Esophagus mucosa (tissue), 1 donor: Measurements from ENCODE around the gene ZFYVE28. TPM values are rescaled to one million over a fixed set of nuclear protein-coding genes. Genes with fewer than 3 reads are reported as not detected.
"Not testable (repeated sequence)": the region's sequence is repeated elsewhere in the genome, so short reads cannot be mapped to it uniquely, and the experiment has no call there.

ENCODE experiments used
- ATAC-seq: fragments of 200-7000 bp; cut with Tn5 transposase; one replicate; pipeline ENCODE4 v1.9.1; 2020
- total RNA-seq: library from RNA; stranded (reverse); gene quantifications from one replicate; pipeline ENCODE4 v1.2.4, GENCODE V29; 2023
- donor health status: DM: yes; HTN: yes; CAD: no.

ZFYVE28 gene
- 5.3 TPM for total RNA-seq

DNA sequence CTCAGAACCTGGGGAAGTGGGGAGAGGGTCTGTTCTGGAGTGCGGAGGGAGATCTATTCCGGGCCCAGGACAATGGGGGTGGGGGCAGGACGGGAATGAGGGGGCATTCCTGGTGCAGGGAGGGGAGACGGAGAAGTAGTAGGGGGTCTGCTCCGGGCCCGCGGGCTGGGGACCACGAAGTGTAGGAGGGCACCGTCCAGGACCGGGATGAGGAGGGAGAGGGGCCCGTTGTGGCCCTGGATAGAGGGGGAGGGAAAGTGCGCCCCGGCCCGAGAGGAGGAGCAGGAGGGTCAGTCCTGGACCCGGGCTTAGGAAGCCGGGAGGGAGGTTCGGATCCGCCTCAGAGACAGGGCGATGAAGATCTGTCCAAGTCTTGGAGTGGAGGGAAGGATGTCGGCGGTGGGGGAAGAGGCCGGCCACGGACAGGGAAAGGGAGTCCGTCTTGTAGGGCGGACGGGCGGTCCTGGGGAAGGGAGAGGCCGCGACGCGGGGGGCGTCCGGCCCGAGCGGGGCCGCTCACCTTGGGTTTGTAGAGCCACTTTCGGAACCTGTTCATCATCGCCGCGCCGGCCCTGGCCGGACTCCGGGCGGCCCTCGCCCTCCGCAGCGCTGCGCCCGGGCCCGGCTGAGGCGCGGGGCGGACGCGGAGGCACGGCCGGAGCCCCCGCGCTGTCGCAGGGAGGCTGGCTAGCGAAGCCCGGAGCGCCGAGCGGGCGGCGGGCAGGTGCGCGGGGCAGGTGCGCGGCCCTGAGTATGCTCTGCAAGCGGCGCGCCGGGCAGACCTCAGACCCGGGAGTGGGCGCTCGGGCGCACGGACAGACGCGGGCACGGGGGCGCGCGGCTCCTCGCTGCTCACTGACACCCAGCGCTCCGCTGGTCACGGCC, at the start of gene ZFYVE28:
TSS of gene ZFYVE28 (minus strand) at position 881 of the 885 bp plus-strand sequence. CDS start at position 559, 322 bp downstream.
- no peak for ATAC-seq

DNA sequence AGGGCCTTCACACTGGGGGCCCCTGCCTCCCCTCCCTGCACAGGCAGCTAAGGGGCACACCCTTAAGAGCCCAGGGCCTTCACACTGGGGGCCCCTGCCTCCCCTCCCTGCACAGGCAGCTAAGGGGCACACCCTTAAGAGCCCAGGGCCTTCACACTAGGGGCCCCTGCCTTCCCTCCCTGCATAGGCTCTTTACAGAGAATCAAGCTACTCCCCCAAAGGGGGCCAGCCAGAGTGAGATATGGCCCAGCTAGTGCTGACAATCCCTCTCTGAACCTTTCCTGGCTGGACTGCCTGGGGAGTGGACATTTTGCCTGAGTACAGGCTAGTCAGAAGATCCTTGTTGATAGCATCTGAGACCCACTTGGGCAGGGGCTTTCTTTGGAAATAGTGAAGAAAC, 47.1 kb upstream of the ZFYVE28 start:
- ATAC-seq = not testable (repeated sequence)

DNA sequence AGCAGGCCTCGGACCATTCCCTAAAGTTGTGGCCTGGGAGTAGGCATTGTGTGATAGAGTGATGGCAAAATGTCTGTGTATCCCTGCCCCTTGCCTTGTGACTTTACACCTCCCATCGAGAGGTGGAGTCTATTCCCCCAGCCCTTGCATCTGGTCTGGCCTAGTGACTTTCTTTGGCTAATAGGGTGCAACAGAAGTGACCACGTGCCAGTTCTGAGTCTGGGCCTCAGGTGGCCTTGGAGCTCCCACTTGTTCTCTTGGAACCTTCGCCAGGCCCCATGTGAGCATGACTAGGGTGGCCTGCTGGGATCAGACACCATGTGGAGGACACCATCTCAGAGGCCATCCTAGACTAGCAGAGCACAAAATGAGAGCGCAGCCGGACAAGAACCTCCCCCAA, 46.6 kb upstream of the ZFYVE28 start:
- no peak for ATAC-seq

DNA sequence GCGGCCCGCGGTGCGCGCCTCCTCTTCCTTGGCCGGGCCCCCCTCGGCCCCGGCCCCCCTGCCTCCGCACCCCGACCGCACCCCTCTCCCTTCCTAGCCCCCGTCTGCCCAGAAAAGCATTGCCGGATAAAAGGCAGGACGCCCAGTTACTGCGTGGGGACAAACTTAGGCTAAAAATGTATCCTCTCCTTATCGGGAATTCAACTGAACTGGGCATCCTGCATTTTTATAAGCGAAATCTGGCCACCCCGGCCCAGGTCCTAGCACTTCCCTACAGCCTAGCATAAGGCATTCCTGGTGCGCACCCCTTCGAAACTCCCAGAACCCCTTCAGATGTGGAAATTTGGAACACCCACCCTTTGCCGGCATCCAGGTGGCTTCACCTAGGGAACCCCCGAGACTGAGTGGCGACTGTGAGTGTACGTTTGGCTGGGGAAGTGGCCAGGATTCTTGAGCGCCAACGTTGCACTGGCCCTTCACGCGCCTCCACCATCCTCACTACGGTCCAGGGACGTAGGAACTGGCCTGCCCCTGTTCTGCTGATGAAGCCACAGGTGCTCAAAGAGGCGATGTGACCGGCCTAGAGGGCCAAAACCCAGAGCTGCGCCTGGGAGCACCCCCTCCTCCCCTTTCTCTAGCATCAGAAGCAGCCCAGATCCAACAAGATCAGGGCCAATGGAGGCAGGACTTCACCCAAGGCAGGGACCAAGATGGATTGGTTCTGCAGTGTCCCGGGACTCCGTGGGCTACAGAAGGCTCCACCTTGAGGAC, 44.7 kb upstream of the ZFYVE28 start:
- no peak for ATAC-seq

DNA sequence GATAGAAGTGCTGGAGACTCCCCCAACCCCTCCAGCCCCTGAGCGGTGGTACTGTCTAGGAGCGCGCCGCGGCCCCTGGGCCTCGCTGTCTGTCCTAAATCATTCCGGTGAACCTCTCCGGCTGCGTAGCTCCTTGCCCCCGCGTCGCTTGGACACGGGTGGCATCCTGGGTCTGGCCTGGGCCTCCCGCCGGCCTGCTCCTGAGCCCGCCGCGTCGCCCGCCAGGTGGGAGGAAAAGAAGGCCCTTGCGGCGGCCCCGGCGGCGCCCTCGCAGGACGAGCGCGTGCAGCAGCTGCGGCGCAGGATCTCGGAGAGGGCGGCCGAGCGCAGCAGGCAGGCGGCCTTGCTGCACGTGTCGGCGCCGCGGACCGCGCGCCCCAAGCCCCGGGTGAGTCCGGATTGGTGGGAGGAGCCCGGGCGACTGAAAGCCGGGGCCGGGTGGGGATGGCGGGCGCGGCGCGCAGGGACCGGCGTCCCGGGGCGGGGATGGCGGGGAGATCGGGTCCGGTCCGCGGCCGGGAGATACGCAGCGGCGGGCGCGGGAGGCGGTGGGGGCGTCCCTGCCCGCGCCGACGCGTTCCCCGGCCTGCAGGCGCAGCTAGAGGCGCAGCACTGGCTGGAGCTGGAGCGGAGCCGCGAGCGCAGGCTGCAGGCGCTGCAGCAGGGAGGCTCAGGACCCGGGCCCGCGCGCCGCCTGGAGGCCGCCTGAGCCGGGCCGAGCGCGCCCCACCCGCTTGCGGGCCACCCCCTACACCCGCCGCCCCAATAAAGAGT, 44.0 kb upstream of the ZFYVE28 start:
- peak; percentile 75 for ATAC-seq

DNA sequence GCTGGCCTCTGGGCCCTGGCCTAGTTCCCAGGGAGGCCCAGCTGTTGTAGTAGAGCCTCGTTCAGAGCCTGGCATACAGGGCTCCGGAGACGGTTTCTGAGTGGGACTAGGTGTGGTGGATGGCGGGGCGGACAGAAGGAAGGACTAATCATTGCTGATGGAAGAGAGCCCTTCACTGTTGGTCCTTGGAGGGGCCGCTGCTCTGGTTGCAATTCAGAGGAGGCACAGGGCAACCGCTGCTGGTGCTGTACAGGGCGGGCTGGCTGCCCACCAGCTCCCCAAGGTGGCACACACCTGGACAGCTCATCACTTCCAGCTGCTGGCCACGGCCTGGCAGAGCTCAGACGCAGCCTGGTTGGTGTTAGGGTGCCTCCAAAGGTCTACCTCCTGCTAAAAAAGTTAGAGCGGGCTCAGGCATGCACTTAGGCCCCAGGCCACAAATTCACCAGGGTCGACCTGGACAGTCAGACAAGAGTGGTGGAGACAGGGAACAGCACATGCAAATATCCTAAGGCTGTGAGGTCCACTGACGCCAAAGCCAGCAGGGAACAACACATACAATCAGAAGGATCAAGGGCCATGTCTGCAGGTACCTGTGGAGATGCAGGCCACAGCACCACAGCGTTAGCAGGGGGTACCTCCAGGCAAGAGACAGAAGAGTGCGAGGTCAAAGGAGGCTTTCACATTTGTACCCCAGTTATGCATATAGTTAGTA, 43.0 kb upstream of the ZFYVE28 start:
- ATAC-seq = no peak

DNA sequence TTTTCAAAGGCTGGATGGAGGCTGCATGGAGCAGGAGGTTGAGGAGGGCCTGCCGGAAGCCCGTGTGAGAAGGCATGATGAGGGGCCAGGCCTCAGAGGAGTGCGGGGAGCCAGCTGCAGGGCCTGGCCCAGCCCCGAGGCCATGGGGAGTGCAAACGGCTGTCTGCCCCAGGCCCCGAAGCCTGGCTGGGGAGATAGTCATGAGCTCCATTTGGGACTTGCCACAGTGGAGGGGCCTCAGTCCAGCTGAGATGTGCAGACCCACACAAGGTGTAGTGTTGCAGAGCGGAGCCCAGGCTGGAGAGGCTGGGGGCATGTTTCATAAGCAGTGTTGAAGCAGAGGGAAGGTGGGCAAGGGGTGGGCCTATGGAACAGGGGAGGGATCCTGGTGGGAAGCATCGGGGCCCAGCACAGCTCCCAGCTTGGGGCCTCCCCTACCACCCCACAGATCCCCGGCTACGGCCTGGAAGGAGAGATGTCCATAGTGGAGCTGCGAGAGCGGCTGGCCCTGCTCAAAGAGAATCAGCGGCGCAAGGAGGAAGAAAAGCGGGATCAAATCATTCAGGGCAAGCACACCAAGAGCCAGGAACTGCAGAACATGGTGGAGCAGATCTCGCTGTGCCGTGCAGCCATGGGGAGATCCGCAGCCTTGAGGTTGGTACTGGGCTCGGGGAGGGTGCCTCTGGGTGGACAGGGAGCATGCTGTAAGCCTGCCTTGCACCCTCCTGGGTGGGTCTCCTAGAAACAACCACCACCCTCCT, 41.3 kb upstream of the ZFYVE28 start:
- no peak for ATAC-seq

DNA sequence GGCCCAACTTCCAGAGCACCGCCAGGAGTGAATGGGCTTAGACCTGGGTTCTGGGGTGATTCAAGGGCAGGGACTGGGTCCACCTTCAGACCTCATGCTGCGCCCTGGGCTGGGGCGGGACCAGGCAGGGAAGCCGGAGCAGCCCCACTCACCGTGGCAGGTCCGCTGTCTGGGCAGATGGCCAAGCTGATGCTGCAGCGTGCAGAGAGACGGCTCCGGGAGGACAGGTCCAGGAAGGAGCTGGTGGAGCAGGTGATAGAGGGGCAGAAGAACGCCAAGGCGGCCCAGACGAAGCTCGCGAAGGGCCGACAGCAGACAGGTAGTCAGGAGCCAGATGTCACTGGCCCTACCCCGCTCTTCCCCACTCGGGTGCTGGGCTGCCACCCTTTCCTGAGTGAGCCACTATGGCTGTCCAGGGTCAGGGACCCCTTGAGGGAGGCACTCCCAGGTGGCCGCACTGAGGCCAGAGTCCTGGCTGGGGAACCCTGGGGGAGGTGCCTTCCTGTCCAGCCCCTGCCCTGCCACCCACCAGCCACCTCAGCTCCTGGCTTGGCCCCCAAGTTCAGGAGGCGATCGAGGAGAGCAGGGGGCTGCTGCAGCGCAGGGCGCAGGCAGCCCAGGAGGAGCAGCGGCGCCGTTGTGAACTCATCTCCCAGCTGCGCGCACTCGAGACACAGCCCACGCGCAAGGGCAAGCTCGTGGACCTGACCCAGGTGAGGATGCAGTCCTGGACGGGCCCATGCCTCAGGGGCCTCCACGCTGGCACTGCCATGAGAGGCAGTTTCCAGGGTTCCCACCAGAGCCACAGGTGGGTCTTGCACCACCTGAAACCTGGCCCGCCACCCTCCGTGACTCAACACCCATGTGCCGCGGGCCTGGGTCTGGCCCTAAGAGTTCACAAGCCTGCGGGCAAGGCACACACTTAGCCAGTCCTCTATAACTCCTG, 40.4 kb upstream of the ZFYVE28 start:
- peak; percentile 25 for ATAC-seq

DNA sequence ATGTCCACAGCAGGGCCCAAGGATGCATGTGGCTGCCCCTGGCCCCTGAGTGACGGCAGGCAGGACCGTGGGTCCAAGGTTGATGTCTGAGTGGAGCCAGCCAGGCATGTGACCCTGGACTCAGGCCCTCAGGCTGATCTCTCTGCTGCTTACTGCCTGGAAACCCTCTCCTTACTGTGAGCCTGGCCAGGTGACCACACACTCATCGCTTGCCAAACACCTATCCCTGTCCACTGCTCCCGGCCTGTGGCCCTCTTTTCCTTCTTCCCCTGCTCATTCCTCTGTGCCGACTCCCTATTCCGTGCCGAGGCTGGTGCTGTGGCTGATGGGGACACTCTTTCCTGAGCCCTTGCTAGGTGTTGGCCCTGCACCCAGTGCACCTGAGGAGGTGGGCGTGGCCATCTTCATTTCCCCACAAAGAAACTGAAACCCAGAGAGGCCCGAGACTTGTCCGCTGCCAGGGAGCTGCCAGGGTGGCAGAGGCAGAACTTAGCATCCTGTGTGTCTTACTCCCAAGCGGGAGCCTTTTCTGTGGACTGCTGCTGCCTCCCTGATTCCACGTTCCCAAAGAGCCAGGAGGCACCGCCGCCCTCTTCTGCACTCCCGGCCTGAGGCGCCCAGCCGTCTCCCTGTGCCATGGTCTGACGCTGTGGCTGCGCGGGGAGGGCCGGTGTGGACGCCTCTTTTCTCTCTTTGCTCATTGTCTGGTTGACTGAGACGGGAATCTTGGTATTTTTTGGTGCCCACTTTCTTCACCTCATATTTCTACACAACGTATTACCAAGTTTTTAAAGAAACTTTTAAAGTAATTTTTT, 39.2 kb upstream of the ZFYVE28 start:
- ATAC-seq = no peak

DNA sequence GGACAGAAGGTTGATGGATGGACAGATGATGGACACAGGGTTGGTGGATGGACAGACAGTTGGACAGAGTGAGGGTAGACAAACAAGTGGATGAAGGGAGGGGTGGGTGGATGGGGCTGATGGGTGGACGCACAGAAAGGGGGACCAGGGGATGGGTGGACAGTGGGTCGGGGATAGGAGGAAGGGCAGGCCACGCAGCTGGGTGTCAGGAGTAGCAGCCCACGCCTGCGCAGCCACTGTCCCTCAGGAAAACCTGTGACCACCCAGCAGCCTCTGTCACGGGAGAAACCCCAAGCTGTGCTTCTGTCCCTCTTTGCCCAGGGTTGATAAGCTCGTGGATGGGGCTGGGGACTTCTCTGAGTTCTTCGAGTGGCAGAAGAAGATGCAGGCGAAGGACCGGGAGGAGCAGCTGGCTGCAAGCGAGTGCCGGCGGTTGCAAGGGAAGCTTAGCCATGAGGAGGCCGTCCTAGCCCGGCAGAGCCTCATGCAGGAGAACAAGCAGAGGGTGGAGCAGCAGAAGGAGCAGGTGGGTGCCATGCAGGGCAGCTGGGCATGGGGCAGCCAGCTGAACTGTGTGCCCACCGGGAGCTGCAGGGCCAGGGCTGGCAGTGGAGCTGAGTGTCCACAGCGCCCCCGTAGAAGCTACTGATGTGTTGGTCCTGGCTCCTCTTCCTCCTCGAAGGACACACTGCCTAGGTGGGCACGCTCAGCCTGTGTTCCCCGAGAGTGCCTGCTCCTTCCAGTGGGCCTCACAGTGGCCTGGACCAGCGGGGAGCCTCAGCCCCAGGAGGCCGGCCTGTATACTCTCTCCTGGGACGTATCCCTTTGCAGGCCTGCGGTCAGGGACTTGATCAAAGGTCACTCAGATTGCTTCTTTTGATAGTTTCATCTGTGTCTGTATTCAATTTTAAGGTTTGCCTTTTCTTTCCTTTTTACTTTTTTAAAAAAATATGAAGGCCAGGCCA, 33.7 kb upstream of the ZFYVE28 start:
- ATAC-seq = no peak

DNA sequence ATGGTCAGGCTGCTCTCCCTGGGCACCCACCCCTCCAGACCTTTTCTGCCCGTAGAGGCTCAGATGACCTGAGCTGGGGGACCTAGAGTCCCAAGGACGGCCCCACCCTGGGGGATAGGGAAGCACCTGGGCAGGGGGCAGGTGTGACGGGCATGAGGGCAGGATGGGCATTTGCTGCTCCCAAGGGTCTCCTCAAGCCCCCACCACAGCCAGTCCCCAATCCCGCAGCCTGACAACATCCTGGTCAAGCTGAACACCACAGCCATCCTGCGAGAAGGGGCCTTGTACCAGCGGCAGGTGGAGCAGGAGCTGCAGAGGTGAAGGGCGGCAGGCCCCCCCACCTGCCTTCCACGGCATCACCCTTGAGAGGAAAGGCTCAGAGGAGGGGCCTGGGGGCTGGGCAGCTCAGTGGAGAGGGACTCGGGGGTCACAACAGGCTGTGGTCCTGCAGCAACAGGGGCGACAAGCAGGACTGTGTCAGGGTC, 32.6 kb upstream of the ZFYVE28 start:
- ATAC-seq = peak; percentile 19

DNA sequence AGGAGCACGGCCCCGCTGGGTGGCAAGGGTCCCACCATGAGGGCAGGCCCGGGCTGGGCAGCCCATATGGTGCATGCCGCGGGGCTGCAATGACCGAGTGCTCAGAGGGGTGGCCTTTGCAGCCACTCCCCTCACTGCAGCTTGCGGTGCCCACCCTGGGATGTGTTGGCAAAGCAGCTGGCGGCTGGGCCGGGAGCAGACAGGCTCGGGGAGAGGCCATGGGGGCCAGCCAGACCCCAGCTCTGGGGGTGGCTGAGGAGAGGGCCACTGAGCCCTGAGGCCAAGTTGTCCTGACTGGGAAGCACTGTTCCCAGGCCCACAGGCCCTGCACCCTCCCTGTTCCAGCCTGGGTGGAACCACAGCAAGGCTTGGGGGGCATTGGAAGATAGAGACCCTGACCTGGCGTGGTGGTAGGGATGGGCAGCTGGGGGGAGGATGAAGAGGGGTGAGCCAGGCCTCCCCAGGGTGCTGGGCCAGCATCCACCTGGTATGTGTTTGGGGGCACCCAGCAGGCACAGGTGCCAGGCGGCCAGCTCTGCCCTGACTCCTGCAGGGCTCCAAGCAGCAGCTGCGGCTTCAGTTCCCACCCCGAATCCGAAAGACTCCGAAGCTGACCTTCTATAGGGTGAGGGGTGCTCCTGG, 32.1 kb upstream of the ZFYVE28 start:
- peak; percentile 22 for ATAC-seq

DNA sequence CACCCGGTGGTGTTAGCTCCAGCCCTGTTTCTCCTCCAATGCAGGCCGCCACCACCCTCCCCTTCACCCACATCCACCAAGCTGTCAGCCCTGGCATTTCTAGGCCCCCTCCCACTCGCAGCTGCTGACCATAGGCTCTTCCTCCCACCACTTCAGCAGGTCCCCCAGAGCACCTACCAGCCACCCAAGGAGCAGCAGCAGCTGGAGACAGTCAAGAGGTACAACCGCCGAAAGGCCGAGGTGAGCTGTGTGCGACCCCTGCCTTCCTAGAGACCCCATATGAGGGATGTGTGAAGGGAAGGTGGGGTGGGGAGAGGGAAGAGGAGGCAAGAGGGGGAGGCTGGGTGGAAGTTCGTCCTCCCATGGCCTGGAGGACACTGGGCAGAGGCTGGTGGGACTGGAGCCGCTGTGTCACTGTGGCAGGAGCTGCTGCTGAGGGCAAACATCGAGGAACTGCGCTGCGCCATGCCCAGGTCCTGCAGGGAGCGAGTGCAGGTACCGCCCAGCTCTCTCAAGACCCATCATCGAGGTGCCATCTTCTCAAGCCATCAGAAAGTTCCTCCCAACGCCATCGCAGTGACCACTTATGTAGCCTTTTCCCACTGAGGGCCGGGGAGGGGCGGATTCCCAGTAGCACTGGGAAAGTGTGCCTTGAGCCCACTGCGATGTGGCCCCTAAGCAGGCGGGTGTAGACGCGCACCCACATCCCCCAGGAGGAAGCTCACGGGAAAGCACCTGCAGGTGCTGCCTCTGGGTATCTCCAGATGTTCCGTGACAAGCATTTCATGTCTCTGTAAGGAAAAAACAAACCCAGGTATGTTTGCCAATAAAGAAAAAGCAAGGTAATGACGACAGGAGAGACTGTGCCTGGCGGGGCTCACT, 31.3 kb upstream of the ZFYVE28 start:
- no peak for ATAC-seq

DNA sequence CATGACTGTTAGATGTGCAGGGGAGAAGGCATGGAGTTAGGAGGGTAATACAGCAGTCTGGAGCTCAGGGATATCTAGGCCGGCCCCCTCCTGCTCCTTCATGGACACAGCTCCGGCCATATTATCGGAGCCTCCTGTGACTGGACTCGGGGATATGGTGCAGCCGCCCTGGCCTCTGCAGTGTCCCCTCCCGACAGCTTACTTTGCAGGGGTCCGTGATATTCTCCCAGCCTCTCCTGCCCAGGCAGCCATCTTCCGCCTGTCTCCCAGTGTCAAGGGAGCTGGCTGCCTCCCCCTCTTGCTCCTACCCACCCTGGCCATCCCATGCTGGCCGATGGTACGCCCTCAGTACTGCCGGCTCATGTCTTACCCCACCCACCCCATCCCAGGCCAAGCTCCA, 30.6 kb upstream of the ZFYVE28 start:
- no peak for ATAC-seq

DNA sequence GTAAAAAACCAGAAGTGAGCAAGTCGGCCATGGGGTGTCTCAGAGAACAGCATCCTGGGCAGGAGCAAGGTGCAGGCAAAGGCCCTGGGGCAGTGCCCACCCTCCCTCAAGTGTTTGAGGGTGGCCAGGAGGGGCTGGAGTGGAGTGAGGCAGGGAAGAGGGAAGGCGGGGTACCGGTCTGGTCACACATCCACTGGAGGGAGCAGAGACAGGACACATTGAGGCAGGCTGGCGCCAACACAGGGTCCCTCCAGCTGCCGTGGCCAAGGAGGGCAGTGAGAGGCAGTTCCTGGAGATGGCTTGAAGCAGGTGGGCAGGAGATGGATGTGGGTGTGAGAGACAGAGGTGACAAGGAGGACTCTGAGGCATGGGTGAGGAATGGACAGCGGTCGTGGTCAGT, 30.1 kb upstream of the ZFYVE28 start:
- no peak for ATAC-seq
